WERI-Rb-1 (cell line): ENCODE measurements around the gene GRIK4.

ENCODE experiments used
- DNase-seq: peaks from one replicate; pipeline ENCODE4 v3.0.0-alpha.2; 2020
- H3K27ac ChIP-seq: fragments of 250-450 bp; sonication (Bioruptor Pico); 2 replicates; pipeline ENCODE4 v1.5.1; 2020; ENCODE audit warnings: mild to moderate bottlenecking, moderate library complexity
- H3K27me3 ChIP-seq: fragments of 250-450 bp; sonication (Bioruptor Pico); 2 replicates; pipeline ENCODE4 v1.5.1; 2021; ENCODE audit warnings: mild to moderate bottlenecking, low read depth, moderate library complexity; ENCODE audit not compliant: insufficient read depth, severe bottlenecking
- H3K36me3 ChIP-seq: fragments of 250-450 bp; sonication (Bioruptor Pico); 2 replicates; pipeline ENCODE4 v1.5.1; 2020; ENCODE audit warnings: mild to moderate bottlenecking, moderate library complexity
- H3K4me3 ChIP-seq: 2 replicates; pipeline ENCODE4 v1.5.1; 2011; ENCODE audit warnings: low read depth, mild to moderate bottlenecking, control low read depth, low read length
- H3K9me3 ChIP-seq: fragments of 250-450 bp; sonication (Bioruptor Pico); 2 replicates; pipeline ENCODE4 v1.5.1; 2021; ENCODE audit warnings: mild to moderate bottlenecking, moderate library complexity; ENCODE audit not compliant: severe bottlenecking
- CTCF ChIP-seq: IDR thresholded peaks from 2 replicates; pipeline ENCODE4 v1.5.1; 2011; ENCODE audit warnings: low read depth, mild to moderate bottlenecking, control low read depth, inconsistent platforms, low read length

Gene GRIK4

DNA sequence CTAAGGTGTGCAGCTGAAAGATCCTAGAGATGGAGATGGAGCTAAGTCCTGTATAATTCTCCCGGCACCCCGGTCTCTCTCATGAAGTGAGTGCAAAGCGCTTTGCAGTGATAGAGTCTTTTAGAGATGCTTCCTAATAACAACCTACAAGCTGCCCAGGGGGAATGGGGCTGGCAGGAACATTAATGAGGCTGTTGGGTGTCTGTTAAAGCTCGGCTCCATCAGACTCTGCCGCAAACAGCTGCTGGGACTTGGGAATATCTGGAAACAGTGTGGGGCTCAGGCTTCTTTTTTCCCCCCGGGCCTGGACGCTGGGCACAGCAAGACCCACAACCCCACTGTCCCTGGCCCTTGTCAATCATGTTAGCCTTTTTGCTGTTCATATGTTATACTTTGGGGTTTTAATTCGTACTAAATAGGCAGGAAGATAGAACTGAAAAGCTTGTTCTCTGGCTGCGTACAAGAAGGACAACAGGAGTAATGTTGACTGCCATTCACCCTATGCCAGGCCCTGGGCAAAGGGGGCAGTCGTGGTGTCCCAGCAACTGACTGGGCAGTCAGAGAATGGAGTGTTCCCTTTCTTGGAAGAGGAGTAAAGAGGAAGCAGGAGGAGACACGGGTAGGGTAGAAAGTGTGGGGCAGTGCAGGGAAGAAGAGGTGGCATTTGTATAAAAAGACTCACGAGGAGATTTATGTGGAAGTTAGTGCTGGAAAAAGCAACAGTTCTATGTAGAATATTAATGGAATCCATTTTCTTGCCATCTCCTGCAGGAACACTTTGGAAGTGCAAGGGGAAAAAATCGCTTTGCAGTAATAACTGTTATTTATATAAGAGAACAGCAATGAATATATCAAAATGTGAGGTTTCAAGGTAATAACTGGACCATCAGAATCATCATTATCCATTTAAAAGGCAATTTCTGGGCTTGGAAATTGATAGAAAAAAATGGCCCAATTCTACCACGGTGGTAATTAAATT lies 232.8 kb downstream of the GRIK4 start:
- Histone ChIP-seq H3K9me3 (no peaks in the 10 kb centered on the region), H3K4me3 (no peak overlapping the region), H3K27ac (no peak overlapping the region), H3K27me3 (no peaks in the 10 kb centered on the region), H3K36me3 (no peaks in the 10 kb centered on the region)
- no peak for DNase-seq
- TF ChIP-seq CTCF = no peak

- Histone ChIP-seq H3K27ac (peak overlapping the region; percentile 89), H3K27me3 (no peaks in the 10 kb centered on the region), H3K9me3 (no peaks in the 10 kb centered on the region), H3K4me3 (no peak overlapping the region), H3K36me3 (no peaks in the 10 kb centered on the region)
- no peak for DNase-seq
- TF ChIP-seq CTCF = no peak
Observed at GRCh38 chr11:120746376-120746775, 234.8 kb downstream of the GRIK4 start.

DNA sequence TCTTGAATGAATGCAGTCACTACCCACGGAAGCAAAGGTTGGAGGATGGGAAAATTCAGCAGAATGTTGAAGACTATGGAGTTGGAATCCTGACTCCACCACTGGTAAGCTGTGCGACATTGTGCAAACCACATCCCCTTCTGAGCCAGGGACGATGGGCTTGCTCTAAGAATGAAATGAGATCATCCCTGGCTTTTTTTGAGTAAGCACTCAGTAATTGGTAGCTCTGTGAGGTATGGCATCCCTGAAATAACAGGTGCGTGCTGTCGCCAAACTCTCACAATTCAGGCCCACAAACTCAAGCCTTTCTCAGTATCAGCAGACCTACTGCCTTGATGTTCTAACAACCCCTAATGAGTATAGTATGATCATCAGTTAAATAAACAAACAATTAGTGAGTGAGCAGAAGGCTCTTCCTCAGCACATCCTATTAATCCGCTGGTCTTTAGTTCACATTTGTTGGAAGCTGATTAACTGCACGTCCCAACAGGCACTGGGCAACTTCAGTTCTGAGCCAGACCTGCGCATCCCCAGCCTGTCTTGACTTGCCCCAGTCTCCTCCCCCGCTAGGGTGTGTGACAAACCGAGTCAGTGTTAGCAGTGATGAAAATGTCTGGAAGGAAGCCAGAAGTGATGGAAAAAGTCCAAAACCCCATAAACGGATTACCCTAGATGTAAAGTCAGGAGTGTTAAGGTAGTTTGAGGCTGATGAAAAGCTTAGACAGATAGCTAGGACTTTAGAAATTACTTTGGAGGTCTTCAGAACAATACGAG lies 235.5 kb downstream of the GRIK4 start:
- Histone ChIP-seq H3K27me3 (no peaks in the 10 kb centered on the region), H3K9me3 (no peaks in the 10 kb centered on the region), H3K27ac (peak overlapping the region; percentile 89), H3K36me3 (no peaks in the 10 kb centered on the region), H3K4me3 (peak overlapping the region; percentile 36)
- peak; percentile 97 for DNase-seq
- TF ChIP-seq CTCF = 0 out of 2 replicates have a peak, but pooled peaks have one; percentile 28

- DNase-seq = peak; percentile 79
- no peaks in the 10 kb centered on the region for H3K27me3 ChIP-seq
Observed at GRCh38 chr11:120747850-120748814, 236.6 kb downstream of the GRIK4 start.

More at GRCh38 chr11:120747850-120748814, 236.6 kb downstream of the GRIK4 start:
- Histone ChIP-seq H3K27ac (peak overlapping the region; percentile 89), H3K4me3 (peak overlapping the region; percentile 36), H3K9me3 (no peaks in the 10 kb centered on the region), H3K36me3 (no peaks in the 10 kb centered on the region)
- TF ChIP-seq CTCF = no peak
